Memory B cell (primary cell): ENCODE measurements around the gene MYRIP.

Experiments
- ATAC-seq: fragments of 150-1000 bp; cut with Tn5 transposase; 2 replicates; pipeline ENCODE4 v1.10.0; 2021; ENCODE audit warnings: low read depth, mild to moderate bottlenecking, moderate library complexity
- DNase-seq, 2 donors: peaks; one replicate each; pipeline ENCODE4 v3.0.0; 2022; ENCODE audit warnings: low spot score in 2 of 2
- H3K27ac Mint-ChIP-seq: one replicate; pipeline ENCODE4 v1.8.0; 2022; ENCODE audit warnings: mild to moderate bottlenecking, moderate library complexity, mixed read lengths
- H3K27me3 Mint-ChIP-seq: one replicate; pipeline ENCODE4 v1.8.0; 2022; ENCODE audit warnings: mixed read lengths
- H3K36me3 Mint-ChIP-seq: one replicate; pipeline ENCODE4 v1.8.0; 2022; ENCODE audit warnings: mild to moderate bottlenecking, mixed read lengths
- H3K4me1 Mint-ChIP-seq: one replicate; pipeline ENCODE4 v1.8.0; 2022; ENCODE audit warnings: mixed read lengths
- H3K4me3 Mint-ChIP-seq: one replicate; pipeline ENCODE4 v1.8.0; 2022; ENCODE audit warnings: mild to moderate bottlenecking, moderate library complexity, mixed read lengths
- H3K9me3 Mint-ChIP-seq: one replicate; pipeline ENCODE4 v1.8.0; 2022; ENCODE audit warnings: mixed read lengths

Gene MYRIP

DNA sequence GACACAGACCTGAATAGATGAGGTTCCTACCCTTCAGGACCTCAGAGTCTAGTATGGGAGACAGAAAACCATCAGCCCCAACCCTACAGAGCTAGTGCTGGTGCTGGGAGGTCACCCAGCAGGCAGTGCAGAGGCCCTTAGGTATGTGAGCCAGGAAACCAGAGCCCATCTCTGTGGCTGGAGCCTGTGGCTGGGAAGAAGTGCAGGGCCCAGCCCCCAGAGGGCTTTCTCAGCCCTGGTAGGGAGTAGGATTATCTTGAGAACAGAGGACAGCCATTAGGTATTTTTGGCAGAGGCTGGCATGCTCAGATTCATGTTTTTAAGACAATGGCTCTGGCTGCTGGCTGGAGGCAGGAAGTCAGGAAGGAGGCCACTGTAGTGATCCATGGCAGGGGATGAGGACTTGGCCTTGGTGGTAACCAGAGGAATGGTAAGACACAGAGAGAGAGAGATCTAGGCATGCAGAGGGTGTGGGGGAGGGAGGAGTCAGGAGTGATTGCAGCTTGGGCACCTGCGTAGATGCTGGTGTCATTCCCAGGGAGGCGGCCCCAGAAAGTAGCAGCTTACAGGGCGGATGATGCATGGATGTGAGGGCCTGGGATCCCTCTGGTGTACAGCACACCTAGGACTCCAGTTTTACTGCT, 279.2 kb downstream of the MYRIP start:
- no peaks in the 10 kb centered on the region for H3K9me3 Mint-ChIP-seq
- H3K4me3 Mint-ChIP-seq: no peak overlapping the region
- no peak for DNase-seq
- no peaks in the 10 kb centered on the region for H3K36me3 Mint-ChIP-seq
- no peaks in the 10 kb centered on the region for H3K4me1 Mint-ChIP-seq
- H3K27ac Mint-ChIP-seq: no peak overlapping the region
- H3K27me3 Mint-ChIP-seq: no peaks in the 10 kb centered on the region
- ATAC-seq: no peak

DNA sequence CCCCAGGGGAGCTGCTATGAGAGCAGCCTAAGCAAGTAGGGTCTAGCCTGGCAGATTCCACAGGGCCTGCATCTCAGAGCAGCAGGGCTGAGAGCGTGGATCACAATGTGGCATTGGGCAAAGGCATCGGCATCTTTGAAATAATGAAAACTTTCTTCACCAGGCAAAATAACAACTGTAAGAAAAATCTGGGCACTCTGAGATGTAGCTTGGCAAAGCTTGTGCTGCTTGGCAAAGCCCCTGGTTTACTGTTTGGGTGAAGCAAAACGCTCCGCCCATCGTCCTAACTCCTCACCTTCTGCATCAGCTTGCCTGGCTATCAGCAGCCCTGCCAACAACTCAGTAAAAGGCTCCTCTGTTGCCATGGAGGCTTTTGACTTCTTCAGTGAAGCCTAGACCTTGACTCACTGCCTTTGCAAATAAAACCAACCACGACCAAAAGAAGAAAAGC, 287.3 kb downstream of the MYRIP start:
- no peak for DNase-seq
- Mint-ChIP-seq H3K4me3 (no peak overlapping the region), H3K36me3 (no peaks in the 10 kb centered on the region), H3K27me3 (peaks cover 6% of the 10 kb centered on the region), H3K9me3 (peaks cover 6% of the 10 kb centered on the region), H3K27ac (no peak overlapping the region), H3K4me1 (no peaks in the 10 kb centered on the region)
- ATAC-seq: no peak

DNA sequence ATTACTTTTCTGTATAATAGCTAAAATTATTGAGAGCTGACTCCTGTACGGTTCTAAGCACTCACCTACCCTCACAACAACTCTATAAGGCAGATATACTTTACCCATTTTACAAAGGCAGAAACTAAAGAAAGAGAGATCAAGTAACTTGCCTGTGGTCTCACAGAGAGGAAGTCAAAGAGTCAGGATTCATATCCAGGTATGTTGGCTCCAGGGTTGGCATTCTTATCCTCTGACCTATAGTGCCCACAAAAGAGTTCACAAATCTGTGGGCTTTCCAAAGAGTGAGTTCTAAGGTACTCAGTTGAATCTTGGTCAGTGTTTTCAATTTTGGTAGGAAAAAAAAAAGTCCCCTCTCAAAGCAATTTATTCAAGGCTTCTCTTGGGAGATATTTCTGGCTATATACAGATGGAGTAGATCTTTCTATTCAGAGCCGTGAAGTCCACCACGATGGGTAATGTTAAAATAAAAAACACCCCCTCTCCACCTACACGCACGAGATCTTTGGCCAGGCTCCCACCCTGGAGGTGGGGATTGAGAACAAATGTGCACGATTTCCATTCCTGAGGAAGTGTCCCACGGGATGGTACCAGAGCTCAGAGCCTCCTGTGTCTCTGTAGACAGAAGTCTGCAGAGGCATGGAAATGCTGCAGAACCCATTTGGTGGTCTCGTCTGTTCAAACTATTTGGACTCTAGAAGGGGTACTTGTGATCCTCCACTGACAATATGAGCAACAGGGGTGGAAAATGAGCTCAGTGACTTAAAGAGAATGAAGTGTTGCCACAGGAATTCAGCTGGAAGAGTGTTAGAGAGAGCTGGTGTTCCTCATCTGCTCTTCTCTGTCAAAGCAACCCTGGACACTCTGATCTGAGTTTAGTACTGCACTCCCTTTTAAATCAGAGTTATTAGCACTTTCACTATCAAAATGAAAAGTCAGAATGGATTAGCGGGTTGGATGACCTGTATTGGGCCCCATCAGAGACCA, 288.0 kb downstream of the MYRIP start:
- Mint-ChIP-seq H3K36me3 (no peaks in the 10 kb centered on the region), H3K27ac (no peak overlapping the region), H3K27me3 (peaks cover 6% of the 10 kb centered on the region), H3K4me3 (no peak overlapping the region), H3K4me1 (no peaks in the 10 kb centered on the region), H3K9me3 (peaks cover 6% of the 10 kb centered on the region)
- DNase-seq: no peak
- ATAC-seq: no peak

DNA sequence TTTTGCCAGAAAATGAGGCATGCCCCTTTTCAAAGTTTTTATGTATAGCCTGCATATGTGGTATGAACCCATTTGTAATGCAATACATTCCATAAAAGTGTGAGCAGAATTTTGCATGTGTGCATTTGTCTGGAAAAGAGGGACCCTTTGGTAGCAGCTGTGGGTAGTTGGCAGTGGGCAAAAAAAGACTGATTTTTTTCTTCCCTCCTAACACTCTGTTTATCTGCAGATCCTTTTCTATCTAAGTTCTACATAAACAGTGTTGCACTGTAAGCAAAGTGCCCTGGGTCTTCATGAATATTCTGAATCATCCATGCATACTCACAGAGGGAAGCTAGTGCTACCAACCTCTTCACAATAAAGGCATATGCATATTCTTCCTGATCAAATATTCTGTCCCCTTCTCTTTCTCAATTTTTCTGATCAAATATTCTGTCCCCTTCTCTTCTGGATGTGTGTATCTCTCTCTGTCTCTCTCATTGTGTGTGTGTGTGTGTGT, 288.9 kb downstream of the MYRIP start:
- no peak for DNase-seq
- Mint-ChIP-seq H3K27ac (no peak overlapping the region), H3K4me1 (no peaks in the 10 kb centered on the region), H3K4me3 (no peak overlapping the region), H3K27me3 (peaks cover 8% of the 10 kb centered on the region), H3K36me3 (no peaks in the 10 kb centered on the region), H3K9me3 (peaks cover 7% of the 10 kb centered on the region)
- no peak for ATAC-seq

DNA sequence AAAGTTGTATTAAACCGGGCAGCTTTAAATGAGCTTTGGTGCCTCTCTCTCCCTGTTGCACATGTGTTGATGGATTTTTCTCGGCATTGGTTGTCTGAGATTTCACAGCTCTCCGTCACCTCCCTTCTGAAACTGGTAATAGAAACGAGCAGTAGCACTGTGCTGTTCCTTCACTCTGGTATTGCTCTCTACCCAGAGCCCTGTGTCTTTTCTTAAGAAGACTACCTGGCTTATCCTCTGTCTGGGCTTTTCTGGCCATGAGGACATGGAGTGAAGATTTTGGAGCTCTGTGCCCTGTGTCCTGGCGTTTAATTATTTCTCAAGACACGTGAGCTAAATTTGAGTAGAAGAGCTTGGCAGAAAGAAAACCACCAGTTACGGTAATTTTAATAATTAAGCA, 290.5 kb downstream of the MYRIP start:
- Mint-ChIP-seq H3K4me3 (no peak overlapping the region), H3K36me3 (no peaks in the 10 kb centered on the region), H3K4me1 (no peaks in the 10 kb centered on the region), H3K27ac (no peak overlapping the region), H3K9me3 (peaks cover 7% of the 10 kb centered on the region), H3K27me3 (peaks cover 6% of the 10 kb centered on the region)
- ATAC-seq: no peak
- no peak for DNase-seq

DNA sequence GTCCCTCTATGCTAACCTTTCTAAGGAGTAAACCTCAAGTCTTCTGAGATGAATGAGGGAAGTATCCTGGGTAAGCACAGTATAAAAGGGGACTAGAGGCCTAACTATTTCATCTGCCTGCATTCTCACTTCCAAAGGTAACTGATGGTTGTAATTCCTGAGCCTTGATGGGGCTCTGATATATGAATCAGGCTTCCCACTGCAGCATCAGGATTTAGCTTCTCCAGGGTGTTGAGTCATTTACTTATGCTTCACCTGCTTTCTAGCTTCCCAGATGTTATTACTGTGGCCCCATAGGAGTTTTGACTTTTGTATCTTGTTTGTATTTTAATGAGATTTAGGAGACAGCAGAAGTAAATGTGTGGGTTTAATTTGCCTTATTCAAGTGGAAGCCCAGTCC, 292.8 kb downstream of the MYRIP start:
- peaks cover 7% of the 10 kb centered on the region for H3K9me3 Mint-ChIP-seq
- H3K36me3 Mint-ChIP-seq: no peaks in the 10 kb centered on the region
- H3K4me1 Mint-ChIP-seq: no peaks in the 10 kb centered on the region
- H3K27ac Mint-ChIP-seq: no peak overlapping the region
- no peak overlapping the region for H3K4me3 Mint-ChIP-seq
- H3K27me3 Mint-ChIP-seq: peaks cover 2% of the 10 kb centered on the region
- no peak for ATAC-seq
- no peak for DNase-seq

DNA sequence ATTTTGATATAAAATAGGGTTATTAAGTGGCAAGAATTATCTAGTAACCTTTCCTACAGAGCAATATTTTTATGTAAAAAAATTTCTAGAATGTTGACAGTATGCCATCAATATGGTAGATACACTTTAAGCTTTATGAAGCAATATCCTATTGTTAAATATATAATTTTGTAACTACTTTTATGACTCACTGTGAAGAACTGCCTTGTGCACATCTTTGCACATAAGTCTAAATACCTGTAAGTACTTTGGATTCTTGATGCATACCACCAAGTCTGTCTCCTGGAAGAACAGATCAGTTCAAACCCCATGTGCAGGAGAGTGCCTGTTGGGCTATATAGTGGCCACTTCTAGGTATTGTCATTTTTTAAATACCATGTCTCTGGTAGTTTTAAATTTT, 294.4 kb downstream of the MYRIP start:
- H3K9me3 Mint-ChIP-seq: peaks cover 7% of the 10 kb centered on the region
- H3K27ac Mint-ChIP-seq: no peak overlapping the region
- no peaks in the 10 kb centered on the region for H3K36me3 Mint-ChIP-seq
- peaks cover 6% of the 10 kb centered on the region for H3K27me3 Mint-ChIP-seq
- DNase-seq (no peak), ATAC-seq (no peak)
- no peak overlapping the region for H3K4me3 Mint-ChIP-seq
- H3K4me1 Mint-ChIP-seq: no peaks in the 10 kb centered on the region

DNA sequence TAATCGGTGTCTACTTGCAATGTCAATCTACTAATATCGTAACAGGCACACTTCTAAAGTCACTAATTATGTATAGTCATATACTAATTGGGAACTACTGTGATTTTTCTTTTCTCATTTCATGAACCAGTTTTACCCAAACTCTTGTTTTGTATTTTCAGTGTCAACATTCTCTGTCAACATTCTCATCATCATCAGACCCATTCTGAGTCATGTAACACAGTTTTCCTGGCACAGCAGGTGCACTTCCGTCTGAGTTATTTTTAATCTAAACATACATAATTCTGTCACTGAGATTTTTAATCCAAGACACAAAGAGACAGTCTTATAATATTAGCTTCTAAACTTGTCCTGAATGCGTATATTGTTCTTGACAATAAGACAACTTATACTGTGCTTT, 295.0 kb downstream of the MYRIP start:
- no peaks in the 10 kb centered on the region for H3K36me3 Mint-ChIP-seq
- H3K4me3 Mint-ChIP-seq: no peak overlapping the region
- peaks cover 6% of the 10 kb centered on the region for H3K27me3 Mint-ChIP-seq
- no peaks in the 10 kb centered on the region for H3K4me1 Mint-ChIP-seq
- DNase-seq: no peak
- H3K27ac Mint-ChIP-seq: no peak overlapping the region
- H3K9me3 Mint-ChIP-seq: peaks cover 7% of the 10 kb centered on the region
- no peak for ATAC-seq

DNA sequence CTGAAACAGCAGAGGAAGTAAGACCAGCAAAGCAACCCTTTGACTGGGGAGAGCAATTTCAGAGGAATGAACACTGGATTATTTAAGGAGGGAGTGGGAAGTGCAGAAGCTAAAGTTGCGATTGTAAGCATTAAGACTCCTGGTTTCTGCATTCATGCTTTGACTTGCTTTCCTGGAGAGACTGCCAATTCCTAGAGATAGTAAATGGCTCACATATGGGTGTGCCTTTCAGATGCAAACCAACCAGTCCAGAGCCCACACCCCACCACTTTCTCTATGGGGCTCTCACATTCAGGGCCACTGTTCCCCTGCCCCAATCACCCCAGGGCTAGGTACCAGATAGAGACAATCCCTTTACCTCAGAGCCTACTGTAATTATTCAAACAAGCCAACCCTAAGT, 299.2 kb downstream of the MYRIP start:
- no peaks in the 10 kb centered on the region for H3K9me3 Mint-ChIP-seq
- H3K27me3 Mint-ChIP-seq: peaks cover 5% of the 10 kb centered on the region
- no peaks in the 10 kb centered on the region for H3K4me1 Mint-ChIP-seq
- DNase-seq: no peak
- no peaks in the 10 kb centered on the region for H3K36me3 Mint-ChIP-seq
- ATAC-seq: no peak
- no peak overlapping the region for H3K27ac Mint-ChIP-seq
- H3K4me3 Mint-ChIP-seq: no peak overlapping the region

DNA sequence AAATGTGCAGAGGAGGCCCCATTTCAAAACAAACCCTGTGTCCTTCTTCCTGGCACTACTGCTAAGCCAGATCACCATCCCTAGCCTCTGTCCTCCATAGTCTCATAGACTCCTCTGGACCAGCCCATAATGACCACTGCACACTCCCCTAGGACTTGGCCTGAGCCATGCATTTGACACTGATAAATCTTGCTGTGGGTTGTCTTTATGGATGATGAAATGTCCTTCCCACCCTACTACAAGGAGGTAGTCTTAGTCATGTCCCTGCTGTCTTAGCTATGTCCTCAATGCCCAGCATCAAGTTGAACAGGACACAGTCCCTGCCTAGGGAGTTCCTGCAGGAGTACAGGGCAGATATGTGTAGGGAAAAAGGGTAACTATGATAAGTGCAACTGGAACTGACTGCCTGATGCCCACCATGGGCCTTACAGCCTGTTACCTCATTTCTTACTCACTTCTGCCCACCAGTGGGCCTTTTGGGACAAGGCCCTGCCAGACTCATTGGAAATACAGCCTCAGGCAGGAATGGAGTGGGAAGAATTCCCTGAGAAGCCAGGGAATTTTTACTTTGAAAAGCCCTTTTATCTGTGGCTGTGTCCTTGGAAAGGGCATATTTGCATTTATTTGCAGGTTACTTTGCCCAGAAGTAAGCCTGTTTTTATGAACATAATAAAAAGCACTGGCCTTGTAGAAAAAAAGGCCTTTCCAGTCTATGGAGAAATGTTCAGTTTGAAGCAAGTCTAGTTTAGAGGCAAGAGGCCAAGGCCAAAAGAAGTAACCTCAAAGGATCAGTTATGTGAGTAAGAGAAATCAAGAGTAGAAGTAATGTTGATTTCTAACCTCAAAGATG, 300.5 kb downstream of the MYRIP start:
- ATAC-seq: no peak
- H3K27me3 Mint-ChIP-seq: peaks cover 5% of the 10 kb centered on the region
- H3K9me3 Mint-ChIP-seq: no peaks in the 10 kb centered on the region
- no peak for DNase-seq
- H3K4me3 Mint-ChIP-seq: no peak overlapping the region
- H3K36me3 Mint-ChIP-seq: no peaks in the 10 kb centered on the region
- no peaks in the 10 kb centered on the region for H3K4me1 Mint-ChIP-seq
- no peak overlapping the region for H3K27ac Mint-ChIP-seq

DNA sequence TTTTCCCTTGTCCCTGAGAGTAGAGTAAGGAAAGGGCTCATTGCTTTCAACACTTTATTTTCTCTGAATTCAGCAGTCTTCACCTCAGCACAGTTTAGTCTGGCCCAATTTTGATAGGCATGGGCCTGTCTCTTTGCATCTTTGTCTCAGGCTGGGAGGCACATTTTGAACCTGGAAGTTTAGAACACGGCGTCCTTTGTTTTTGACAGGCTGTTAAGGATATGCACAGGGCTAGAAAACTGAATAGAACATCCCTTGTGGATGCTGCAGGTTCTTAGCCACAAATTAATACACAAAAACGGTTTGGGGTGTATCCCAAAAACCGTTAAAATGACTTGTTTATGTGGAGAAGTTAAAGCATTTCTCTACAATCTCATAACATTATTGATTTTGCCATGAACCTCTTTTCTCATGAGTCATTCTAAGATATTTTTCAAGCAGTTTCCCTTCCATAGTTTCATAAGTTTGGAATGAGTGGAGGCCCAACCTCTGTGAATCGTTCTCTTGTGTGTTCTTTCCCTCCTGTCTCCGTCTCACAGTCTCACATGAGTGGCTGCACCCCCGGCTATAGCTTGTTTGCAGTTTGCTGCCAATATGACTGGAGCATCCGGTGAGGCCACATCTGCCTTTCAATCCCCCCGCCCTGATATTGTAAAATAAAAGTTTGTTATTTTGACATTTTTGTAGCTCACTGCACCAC, 307.2 kb downstream of the MYRIP start:
- Mint-ChIP-seq H3K4me1 (no peaks in the 10 kb centered on the region), H3K9me3 (no peaks in the 10 kb centered on the region), H3K36me3 (no peaks in the 10 kb centered on the region), H3K27me3 (peaks cover 3% of the 10 kb centered on the region), H3K27ac (no peak overlapping the region), H3K4me3 (no peak overlapping the region)
- DNase-seq: no peak
- no peak for ATAC-seq

DNA sequence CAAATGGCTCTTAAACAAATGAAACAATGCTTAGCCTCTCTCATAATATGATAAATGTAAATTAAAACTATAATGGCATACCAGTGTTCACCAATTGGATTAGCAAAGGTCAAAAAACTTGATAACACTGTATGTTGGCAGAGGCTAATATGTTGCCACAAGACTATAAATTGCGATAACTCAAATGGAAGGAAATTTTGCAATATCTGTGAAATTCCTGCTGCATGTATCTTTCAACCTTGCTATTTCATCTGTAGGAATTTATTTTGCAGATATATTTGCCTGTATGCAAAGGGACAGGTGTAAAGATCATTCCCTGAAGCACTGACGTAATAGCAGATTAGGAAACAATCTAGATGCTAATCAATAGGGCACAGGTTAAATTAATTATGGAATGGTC, 308.7 kb downstream of the MYRIP start:
- no peak overlapping the region for H3K27ac Mint-ChIP-seq
- no peaks in the 10 kb centered on the region for H3K36me3 Mint-ChIP-seq
- DNase-seq (no peak), ATAC-seq (no peak)
- H3K4me1 Mint-ChIP-seq: no peaks in the 10 kb centered on the region
- H3K27me3 Mint-ChIP-seq: peaks cover 2% of the 10 kb centered on the region
- no peaks in the 10 kb centered on the region for H3K9me3 Mint-ChIP-seq
- no peak overlapping the region for H3K4me3 Mint-ChIP-seq

DNA sequence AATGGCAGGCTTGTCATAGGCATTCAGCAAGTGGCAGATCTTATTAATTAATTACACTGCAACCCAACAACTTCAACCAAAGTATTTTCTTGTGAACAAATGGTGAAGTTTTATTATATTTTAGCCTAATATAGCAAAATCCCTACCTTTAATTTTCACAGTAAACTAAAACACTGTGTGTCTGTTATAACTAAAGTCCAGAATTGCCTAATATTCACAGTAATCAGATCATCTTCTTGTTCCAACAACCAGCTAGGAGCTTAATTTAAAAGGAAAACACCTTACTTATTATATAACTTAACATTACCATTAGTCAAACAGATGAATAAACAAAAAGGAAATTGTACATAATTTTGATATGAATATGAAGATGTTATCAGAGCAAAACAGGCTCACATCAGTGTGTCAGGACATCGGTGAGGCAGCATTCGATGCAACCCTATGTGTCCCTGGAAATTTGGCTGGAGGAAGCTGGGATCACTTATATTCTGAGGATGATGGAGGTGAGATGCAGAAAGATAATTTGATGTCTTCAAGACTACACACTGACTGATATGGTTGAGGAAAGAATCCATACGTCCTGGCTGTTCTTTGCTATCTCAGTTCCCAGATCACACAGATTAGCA, 310.8 kb downstream of the MYRIP start:
- Mint-ChIP-seq H3K27me3 (peaks cover 2% of the 10 kb centered on the region), H3K9me3 (no peaks in the 10 kb centered on the region), H3K4me3 (no peak overlapping the region), H3K27ac (no peak overlapping the region), H3K36me3 (no peaks in the 10 kb centered on the region), H3K4me1 (no peaks in the 10 kb centered on the region)
- no peak for DNase-seq
- ATAC-seq: no peak
